HG02938 (cell line): ENCODE measurements around the gene CCR3.

ENCODE experiments used
- ATAC-seq: cut with Tn5 transposase; IDR thresholded peaks from one replicate; pipeline ENCODE4 v1.9.1; 2021; ENCODE audit warnings: mild to moderate bottlenecking, moderate library complexity; ENCODE audit not compliant: unreplicated experiment

CCR3 gene

GRCh38 chr3:46218196-46218709 is 24.0 kb upstream of the CCR3 start:
- no peak for ATAC-seq

GRCh38 chr3:46221391-46221790 is 20.9 kb upstream of the CCR3 start:
- ATAC-seq, result no peak

GRCh38 chr3:46221938-46222337 is 20.3 kb upstream of the CCR3 start:
- no peak for ATAC-seq

GRCh38 chr3:46222435-46223161 is 19.7 kb upstream of the CCR3 start:
- ATAC-seq, result no peak

GRCh38 chr3:46228260-46229242 is 13.7 kb upstream of the CCR3 start:
- no peak for ATAC-seq

GRCh38 chr3:46231323-46231722 is 10.9 kb upstream of the CCR3 start:
- no peak for ATAC-seq

- ATAC-seq, result no peak
Observed at GRCh38 chr3:46233194-46233593, 9.1 kb upstream of the CCR3 start.

GRCh38 chr3:46235425-46235824 is 6.8 kb upstream of the CCR3 start:
- no peak for ATAC-seq

GRCh38 chr3:46236294-46237054 is 5.8 kb upstream of the CCR3 start:
- no peak for ATAC-seq

- no peak for ATAC-seq
Observed at GRCh38 chr3:46238386-46238785, 3.9 kb upstream of the CCR3 start.

- ATAC-seq, result no peak
Observed at GRCh38 chr3:46239301-46239938, 2.8 kb upstream of the CCR3 start.

GRCh38 chr3:46239952-46240351 is 2.3 kb upstream of the CCR3 start:
- ATAC-seq, result no peak

GRCh38 chr3:46243560-46243959 is 1.3 kb downstream of the CCR3 start:
- ATAC-seq, result no peak

- no peak for ATAC-seq
Observed at GRCh38 chr3:46245146-46245545, 2.9 kb downstream of the CCR3 start.

GRCh38 chr3:46252980-46253379 is 10.7 kb downstream of the CCR3 start:
- ATAC-seq, result no peak

- ATAC-seq, result no peak
Observed at GRCh38 chr3:46258525-46258924, 16.3 kb downstream of the CCR3 start.

GRCh38 chr3:46261926-46262594 is 19.8 kb downstream of the CCR3 start:
- ATAC-seq, result no peak

- ATAC-seq, result no peak
Observed at GRCh38 chr3:46264002-46264401, 21.7 kb downstream of the CCR3 start.

GRCh38 chr3:46266598-46266997 is 24.3 kb downstream of the CCR3 start:
- ATAC-seq, result no peak

GRCh38 chr3:46269556-46269955 is 27.3 kb downstream of the CCR3 start:
- no peak for ATAC-seq
